GM15510 (cell line): ENCODE measurements around the gene TANGO2.

Experiments
- POLR2A ChIP-seq: IDR thresholded peaks from 3 replicates; pipeline ENCODE4 v1.6.1; 2011; ENCODE audit warnings: borderline replicate concordance; ENCODE audit not compliant: insufficient read length; ENCODE audit errors: extremely low read depth

TANGO2 gene

DNA sequence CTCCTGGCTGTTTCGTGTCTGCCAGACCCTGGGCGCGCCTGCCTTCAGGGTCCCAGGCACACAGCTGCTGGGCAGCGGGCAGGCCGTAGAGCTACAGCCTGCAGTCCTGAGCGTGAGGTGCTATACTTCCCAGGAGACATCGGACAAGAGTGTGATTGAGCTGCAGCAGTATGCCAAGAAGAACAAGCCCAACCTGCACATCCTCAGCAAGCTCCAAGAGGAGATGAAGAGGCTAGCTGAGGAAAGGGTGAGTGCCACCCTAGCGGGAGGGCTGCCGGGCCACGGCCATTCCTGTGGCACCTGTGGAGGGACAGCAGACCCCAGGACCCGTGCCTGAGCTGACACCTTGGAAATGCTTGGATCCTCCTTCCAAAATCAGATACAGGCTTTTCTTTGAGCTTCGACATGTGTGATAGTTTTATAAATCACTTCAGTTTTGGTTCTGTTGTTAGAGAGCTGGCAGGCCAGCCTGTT lies 87.9 kb downstream of the TANGO2 start:
- TF ChIP-seq POLR2A = no peak

- peak; percentile 1 for TF ChIP-seq POLR2A
Observed at GRCh38 chr22:20109411-20110358, 88.8 kb downstream of the TANGO2 start.

GRCh38 chr22:20110359-20110985 lies 89.6 kb downstream of the TANGO2 start:
- no peak for TF ChIP-seq POLR2A

- TF ChIP-seq POLR2A = peak; percentile 31
Observed at GRCh38 chr22:20111045-20111688, 90.3 kb downstream of the TANGO2 start.

- peak; percentile 22 for TF ChIP-seq POLR2A
Observed at GRCh38 chr22:20111689-20112622, 91.0 kb downstream of the TANGO2 start.

DNA sequence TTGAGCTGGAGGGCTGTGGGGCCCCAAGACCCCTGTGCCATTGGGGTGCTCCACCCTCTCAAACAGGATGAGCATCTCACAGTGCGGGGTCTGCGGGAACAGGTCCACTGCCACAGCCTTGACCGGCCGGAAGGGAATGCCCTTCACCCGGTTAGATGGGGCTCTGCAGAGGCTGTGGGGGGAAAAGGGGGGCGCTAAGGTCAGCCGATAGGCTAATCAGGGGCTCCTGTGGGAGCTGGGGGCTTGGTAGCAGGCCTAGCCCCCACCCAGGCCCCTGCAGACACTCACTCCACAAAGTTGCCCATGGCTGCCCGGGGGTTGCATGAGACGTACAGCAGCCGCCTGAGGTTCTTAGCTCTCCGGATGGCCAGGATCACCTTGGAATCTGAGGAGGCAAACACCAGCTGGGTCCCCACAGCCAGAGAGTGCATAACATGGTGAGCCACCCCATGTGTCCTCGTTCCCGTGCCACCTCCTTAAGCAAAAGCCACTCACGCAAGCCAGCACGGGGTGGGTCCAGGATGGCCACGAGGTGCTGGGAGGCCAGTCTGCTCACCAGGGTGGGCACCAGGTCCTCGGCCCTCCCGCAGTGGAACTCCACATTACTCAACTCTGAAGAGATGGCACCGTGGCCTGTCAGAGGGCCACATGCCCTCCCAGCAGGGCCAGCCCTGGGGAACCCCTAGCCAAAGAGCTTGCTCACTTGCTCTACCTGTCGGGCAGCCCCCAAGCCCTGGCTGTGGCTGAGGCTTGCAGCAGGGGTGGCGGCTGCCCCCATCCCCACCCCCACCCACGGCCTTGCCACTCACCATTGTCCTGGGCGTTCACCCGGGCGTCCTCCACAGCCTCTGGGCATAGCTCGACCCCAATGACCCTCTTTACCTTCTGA lies 92.0 kb downstream of the TANGO2 start:
- no peak for TF ChIP-seq POLR2A

DNA sequence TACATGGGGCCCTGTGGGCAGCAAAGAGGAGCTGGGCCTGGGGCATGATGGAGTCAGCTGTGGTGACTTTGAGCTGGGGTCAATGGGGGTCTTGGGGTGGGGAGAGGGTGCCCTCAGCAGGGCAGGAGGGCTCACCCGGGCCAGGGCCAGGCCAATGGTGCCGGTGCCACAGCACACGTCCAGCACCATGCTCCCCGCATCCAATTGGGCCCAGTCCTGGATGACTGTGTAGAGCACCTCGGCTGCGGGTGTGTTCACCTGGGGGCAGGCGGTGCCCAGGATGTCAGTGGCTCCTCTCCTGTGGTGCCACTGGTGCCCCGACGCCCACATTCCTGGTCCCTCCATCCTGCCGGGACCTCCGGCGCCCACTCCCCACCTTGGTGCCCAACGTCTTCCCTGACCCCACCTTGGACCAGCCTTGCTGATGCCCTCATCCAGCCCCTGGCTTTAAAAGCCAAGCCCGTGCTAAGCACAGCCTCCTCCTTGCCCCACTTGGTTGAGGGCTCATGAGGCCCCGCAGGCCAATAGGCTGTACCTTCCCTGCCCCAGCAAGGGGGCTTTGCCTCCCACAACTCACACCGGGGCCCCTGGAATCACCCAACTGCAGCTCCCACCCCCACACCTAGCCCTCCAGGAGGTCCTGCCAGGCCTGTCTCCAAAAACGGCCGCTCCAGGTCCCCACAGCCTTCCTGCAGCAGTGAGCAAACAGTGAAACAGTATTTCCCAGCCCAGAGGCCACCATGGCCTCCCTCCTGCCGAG lies 92.8 kb downstream of the TANGO2 start:
- no peak for TF ChIP-seq POLR2A

DNA sequence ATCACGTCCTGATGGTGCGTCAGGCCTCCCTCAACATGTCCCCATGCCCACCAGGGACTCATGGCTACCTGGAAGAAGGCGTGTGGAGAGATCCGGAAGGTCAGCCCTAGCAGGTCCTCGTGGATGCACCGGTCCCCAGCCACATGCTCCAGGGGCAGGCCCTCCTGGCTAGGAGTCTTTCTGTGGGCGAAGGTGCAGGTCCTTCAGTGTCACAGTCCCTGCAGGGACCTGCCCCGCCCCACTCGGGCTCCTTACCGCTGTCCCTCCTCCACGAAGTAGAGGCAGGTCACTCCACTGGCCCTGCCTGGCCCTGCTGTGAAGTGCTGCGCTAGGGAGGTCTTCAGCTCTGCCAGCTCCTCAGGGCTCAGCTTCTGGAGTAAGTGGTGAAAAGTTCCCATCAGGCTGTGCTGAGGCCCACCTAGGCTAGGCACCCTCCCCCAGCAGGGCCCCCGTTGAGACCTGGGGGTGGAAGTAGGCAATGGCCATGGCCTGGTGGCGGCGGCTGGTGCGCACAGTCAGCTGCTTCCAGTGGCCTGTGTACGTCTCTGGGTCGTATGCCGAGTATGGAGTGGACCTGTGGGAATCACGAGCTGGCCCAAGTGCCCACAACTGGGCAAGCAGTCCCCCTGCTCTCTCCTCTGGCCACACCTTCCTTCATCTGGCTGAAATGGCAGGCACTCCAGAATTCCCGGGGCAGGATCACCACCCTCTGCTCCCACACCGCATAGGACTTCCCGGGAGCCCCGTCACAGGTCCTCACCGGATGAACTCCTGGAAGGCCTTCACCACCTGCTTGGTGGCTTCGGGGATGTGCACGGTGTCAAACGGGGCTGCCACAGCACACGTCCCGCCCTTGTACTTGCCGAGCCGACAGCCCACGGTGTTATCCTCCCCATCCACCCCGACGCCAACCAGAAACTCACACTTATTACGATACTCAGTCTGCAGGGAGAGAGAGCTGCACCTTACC lies 93.9 kb downstream of the TANGO2 start:
- no peak for TF ChIP-seq POLR2A

DNA sequence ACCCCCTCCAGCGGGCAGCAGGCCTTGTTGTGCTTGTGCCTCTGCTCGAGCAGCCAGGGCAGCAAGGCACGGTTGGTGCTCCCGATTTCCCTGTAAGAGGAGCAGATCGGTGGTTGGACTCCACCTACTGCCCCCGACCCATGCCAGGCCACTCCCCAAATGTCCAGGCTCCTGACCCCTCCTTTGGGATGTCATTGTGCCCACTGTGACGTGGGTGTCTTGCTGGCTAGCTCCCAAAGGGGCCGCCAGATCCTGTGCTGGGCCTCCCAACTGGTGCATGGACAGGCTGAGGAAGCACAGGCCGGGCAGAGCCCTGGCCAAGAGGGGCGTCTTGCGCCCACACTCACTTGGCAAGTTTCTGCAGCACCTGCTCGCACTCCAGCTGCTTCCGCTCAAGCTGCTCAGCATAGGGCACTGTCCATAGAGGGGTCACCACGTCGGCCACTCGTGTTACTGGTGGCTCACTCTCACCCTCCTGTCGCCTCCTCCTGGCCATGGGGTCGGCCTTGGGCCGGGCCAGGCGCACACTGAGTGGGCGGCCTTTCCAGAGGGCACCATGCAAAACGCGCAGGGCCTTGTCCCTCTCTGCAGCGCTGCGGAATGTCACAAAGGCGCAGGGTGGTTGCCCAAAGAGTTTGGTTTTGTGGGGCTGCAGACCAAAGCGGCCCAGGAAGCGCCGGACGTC lies 94.9 kb downstream of the TANGO2 start, which contains the start of gene RANBP1:
Gene RANBP1, plus strand, starts transcription at position 414 of the 685 bp plus-strand sequence. Its CDS starts 81 bp downstream, at position 495.
- no peak for TF ChIP-seq POLR2A

- TF ChIP-seq POLR2A = no peak
Observed at GRCh38 chr22:20116376-20116950, 95.6 kb downstream of the TANGO2 start.
